GM12892 (cell line): Measurements from ENCODE around the gene PRSS27.

Experiments
- POLR2A ChIP-seq: IDR thresholded peaks from 2 replicates; pipeline ENCODE4 v1.6.1; 2011; ENCODE audit warnings: low read depth, low read length, control low read depth
- POLR2AphosphoS5 ChIP-seq: IDR thresholded peaks from 2 replicates; pipeline ENCODE4 v1.6.1; 2011; ENCODE audit warnings: low read depth, low read length, control low read depth
- TAF1 ChIP-seq: IDR thresholded peaks from 2 replicates; pipeline ENCODE4 v1.6.1; 2011; ENCODE audit warnings: low read depth, mild to moderate bottlenecking, control low read depth, low read length, borderline replicate concordance

DNA sequence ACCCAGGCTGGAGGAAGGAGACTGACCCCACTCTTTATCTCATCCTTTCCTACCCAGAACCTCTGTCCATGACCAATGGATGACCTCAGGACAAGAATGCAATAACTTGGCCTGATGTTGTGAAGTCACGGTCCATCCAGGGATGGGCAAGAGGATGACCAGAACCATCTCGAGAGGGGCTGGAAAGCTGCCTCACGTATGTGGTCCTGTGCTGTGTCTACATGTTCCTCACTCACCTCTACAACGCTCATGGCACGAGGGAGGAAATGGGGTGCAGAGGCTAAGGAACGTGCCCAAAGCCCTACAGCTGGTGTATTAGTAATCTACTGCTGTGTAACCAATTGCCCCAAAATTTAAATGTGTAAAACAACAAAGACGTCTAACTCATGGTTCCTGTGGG is 45.0 kb downstream of the PRSS27 start:
- TF ChIP-seq POLR2AphosphoS5, result no peak
- no peak for TF ChIP-seq POLR2A
- no peak for TF ChIP-seq TAF1
